Measurements from ENCODE around the gene STK35.

STK35 gene

DNA sequence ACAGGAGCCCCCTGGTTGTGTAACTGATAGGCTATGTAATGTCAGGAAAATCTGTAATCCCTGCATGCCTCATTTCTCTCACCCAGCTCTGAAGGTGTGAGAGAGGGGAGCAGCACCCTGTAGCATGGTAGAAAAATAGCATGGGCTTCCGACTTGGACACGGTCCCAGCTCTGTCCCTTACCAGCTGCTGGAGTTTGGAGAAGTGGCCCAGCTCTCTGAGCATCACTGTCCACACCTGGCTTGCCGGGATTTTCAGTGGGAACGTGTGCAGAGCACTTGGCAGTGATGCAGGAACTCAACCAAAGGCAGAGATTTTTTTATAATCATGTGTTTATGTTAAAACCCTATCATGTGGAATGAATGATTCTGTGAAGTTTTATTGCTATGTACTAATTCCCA, 34.6 kb downstream of the STK35 start:
- no peak for DNase-seq

DNA sequence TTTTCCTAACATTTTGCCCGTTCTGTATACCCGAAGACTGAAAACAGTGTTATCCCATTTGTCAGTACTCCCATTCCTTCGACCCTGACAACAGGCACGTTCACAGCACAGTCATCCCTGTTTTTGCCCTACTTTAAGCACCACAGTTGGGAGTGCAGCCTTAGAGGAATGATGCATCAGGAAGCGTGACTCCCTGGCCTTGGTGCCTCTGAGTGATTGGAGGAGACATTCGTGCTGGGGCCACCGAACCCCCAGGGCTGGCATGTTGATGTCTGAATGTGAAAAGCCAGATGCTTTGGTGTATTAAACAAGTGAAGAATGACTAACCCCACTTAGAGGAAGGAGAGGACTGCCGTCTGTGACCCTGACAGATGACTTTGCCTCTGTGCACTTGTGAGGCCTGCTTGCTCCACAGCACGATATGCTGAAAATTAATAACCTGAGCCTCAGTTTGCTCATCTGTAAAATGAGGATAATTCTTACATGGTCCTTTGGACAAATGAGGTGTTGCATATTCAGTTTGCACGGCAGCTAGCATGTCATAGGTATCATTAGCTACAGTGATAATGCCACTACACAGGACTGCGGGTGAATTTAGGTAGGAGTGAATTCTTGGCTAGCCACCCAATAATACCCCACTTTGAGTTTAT, 36.0 kb downstream of the STK35 start:
- DNase-seq, result no peak

DNA sequence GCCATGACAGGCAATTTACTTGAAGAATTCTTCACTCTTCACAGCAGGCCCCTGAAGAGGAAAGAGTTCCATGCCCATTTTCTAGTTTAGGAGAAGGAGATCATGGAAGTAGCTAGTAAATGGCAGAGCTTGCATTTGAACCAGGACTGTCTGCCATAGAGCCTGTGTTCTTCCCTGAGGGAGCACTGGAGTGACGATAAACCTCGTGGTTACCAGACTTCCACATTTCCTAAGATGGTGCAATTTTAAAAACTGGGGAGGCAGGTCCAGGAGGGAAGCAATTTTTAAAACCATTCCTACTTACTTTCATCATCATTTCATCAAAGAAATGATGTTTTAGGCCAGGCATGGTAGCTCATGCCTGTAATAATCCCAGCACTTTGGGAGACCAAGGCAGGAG, 36.8 kb downstream of the STK35 start:
- no peak for DNase-seq

DNA sequence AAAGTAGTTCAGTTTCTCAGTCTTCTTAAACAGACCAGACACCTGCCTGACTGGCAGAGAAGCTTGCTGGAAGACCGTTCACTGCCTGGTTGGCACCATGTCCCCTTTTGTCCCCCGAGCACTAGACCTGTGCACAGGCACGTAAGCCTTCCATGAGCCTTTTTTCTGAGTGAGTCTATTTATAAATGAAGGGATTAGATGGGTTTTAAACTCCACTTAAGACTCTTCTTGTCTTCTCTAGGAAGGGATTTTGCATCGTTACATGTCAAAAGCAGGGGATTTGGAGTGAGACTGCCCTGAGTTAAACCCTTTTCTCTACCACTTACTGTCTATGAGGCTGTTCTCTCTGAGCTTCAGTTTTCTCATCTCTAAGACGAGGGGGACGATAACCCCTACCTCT, 37.6 kb downstream of the STK35 start:
- DNase-seq, result no peak

DNA sequence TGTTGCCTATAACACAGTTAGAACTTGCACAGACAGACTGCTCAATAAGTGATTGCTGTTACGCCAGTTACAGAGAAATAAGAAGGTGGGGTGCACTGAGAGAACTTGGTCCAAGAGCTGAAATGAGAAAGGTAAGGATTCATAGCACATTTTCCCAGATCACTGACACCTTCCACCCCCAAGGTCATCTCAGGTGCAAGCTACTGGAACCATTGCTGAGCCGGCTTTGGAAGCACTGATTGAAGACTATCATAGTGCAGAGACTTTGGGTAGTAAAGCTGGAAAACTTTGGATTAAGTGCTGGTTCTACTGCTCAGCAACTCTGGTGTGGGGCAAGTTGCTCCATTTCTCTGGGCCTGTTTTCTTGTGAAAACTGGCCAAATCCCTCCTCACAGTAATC, 38.1 kb downstream of the STK35 start:
- no peak for DNase-seq

DNA sequence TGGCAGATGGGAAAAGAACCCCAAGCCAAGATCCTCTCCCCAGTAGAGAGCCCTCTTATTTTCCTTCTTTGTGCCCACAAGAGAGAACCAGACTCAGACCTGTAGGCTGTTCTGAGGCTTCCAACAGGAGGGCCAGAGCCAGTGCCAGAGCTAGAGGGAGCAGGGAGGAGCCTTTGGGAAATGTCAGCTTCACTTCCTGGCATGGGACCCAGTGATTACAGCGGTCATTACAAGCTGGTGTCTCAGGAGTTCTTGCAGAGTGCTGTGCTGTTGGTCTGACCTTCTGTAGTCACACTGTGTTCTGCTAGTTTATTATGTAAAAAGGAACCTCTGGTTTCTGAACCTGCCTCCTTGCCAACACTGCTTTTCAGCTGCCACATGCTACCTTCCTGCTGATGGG, 38.9 kb downstream of the STK35 start:
- no peak for DNase-seq

DNA sequence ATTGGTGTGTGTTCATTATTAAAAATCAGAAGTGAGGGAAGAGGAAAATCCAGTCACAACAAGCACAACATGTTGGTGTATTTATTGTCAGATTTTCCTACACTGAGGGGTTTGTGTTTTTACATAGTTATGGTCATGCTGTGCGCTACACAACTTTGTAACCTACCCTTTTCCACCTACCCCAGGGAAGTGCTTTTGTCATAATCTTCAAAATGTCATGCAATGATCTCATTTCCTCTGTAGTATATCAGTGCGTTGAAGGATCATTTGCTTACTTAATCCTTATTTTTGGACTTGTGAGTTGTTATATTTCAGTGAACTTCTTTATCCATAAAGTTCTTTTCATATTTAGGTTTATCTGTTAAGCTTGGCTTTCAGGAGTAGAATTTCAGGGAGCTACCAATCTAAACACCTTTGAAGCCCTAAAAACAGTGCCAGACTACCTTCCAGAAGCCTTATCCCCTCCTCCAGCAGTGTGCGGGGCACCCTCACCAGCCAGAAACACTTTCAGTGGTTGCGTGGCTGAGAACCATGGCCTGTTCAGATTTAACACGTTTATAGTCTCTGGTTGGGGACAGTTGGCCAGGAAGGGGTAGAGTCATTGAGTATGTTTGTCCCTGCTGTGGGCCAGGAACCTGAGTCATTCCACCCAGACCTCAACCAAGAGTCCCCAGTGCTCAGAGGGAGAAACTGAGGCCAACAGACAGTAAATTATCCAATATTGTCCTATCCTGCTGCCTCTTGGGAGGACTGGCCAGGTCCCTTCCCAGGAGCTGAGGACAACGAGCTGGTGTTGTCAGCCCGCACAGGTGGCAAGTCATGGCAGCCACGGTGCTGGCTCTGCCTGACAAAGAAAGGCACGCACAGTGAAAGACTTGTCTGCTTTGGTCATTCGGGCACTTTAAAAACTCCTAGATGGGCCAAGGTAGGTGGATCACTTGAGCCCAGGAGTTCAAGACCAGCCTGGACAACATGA, 40.3 kb downstream of the STK35 start:
- no peak for DNase-seq

DNA sequence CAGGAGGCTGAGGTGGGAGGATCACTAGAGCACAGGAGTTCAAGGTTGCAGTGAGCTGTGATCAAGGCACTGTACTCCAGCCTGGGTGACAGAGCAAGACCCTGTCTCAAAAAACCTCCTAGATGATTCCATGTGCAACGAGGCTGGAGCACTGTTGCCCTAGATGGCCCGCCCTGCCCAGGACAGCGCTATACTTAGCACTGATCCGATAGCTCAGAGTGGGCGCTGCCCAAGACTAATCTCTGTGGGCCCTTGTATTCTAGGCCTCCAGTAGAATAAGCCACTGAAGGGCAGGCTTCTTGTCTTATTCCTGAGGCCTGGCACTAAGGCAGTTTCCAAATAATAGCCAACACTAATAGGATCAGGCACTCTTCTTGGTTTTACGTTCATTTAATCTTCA, 41.0 kb downstream of the STK35 start:
- no peak for DNase-seq

DNA sequence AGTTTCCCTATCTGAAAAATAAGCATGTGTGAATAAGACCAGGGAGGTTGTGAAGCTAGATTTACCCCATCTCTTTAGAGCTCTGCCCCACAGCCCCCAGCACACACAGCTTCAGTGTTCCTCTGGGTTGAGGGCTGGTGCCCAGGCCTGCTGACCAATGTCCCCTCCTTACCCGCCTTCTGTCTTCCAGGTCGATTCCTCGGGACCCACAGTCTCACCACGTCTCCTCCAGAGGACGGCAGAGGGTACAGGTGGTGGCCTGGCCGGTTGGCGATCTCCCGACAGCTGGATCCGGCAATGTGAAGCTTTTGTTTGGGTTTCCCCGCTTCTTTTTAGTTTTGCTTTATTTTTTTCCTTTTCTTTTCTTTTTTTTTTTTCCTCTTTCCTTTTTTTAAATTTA, 42.0 kb downstream of the STK35 start:
- DNase-seq, result no peak

DNA sequence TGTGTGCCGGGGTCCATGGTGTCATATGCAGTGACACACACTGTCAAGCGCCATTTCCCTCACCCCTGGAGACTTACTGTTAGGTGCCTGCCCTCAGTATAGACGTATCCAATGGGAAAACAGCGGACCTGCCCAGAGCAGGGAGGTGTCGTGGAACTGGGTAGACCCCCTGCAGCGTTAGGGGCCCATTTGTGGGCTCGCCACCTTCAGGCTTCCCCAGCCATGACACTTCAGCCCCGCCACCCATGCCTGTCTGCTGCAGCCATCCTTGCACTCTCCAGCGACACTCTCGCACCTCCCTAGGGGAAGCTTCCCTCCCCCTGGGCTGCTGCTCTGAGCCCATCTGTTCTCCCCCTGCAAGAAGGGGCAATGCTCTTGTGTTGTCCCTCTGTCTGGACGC, 43.2 kb downstream of the STK35 start:
- DNase-seq, result no peak

DNA sequence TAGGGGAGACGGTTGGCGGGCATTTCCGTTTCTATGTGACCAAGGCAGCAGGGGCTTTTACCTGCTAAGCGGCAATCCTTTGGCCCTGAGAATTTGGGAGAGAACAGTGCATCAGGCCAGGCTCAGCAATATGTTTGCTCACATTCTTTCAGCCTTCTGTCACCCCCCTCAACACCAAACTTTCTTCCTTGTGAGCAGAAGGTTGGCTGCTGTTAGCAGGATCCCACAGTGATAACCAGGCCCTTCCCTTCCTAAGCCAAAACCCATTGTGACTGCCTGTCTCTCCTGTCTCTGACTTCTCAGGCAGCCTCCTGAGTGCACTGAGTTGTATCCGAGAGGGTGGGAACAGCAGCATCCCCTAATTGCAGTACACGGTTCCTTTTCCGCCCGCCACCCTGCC, 43.7 kb downstream of the STK35 start:
- DNase-seq, result no peak

DNA sequence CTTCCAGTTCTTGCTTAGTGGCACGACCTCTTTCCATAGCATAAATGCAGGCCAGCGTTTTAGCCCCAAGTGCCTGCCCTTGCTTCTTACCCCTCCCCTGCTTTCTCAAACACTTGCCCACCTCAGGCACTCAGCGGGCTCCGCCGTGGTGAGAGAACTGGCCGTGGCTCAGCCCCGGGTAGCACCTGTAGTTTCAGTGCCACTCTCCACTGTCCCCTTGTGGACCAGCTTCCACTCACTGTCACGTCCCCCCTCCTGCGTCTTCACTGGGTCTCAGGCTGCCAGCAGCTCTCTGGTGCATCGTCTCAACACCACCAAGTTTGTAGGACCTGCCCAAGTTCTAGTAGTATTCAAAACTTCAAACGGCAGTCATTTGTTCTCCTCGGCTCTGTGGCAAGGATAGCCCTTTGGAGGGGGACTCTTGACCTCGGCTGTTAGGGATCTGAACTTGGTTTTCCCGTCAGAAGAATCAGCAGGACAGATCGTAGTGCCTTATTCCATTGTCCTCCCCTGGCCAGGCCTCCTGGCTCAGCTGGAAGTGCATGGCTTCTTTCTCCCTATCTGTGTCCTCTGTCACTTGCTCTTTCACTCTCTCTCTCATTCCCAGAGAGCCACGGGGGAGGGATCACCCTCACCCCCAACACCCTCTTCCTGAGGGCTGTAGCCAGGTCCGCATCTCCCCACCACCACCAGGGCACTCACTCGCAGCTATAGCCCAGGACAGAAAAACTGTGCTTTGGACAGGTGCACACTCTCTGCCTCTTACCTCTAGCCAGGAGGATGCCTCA, 44.6 kb downstream of the STK35 start:
- DNase-seq, result no peak

DNA sequence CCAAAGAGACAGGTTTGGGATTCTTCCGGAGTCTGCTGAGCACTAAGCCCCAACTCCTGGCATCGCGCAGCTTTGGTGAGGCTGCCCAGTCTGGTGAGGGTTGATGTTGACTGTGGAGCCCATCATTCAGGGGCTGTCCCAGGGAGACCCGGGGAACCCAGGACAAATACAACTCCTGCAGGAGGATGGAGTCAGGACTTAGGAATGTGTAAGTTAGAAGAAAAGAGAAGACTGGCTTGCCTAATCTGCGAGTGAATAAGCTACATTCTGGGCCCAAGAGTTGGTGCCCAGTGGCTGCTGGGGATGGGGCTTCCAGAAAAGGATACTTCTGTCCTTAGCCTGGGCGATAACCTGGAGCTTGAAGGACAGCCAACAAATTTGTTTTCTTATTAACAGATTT, 47.9 kb downstream of the STK35 start:
- no peak for DNase-seq

DNA sequence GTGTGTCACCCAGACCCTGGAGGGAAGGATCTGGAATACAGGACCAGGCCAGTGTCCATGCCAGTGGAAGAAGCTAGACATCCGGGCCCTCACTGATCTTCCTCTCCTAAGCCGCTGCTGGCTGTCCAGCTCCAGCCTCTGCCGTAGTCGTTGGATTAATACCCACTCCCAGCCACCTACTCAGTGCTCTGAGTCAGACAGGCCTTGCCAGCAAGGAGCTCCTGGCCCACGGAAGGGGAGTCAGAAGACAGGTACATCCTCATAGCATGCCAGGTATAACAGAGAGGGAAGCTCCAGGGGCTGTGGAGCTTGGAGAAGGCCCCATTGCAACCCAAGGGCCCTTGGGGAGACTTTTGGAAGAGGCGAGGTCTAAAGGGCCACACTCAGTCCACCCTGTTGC, 49.0 kb downstream of the STK35 start:
- DNase-seq, result no peak

DNA sequence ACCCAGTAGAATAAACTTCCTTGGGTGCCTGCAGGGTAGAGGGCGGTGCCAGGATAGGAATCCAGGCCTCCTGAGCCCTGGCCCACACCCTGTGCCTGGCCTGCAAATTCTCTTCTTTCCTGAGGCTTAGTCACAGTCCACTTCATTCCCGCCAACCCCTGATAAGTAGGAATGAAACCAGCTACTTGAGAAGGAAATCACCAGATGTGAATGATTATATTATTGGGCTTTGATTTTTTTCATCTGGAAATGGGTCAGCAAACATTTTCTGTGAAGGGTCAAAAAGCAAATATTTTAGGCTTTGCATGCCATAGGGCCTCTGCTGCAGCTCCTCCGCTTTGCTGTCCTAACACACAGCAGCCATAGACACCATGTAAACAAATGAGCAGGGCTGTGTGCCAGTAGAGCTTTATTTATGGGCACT, 50.2 kb downstream of the STK35 start:
- DNase-seq, result no peak

DNA sequence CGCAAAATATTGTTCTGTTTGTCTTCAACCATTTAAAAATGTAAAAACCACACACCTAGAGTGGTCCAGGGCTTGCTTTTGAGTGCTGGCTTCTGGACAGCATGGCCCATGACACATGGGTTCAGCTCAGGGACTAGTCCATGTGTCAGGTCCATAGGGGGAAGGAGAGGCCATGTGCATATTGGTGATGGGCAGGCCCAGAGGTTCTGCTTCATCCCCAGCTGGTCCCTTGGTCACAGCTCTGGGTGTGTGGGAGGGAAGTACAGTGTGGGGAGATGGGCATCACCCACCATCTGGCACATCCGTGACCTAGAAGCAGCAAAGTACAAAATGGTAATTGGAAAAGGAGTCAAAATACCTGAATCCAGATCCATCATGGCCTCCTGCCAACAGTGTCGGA, 50.7 kb downstream of the STK35 start:
- no peak for DNase-seq

DNA sequence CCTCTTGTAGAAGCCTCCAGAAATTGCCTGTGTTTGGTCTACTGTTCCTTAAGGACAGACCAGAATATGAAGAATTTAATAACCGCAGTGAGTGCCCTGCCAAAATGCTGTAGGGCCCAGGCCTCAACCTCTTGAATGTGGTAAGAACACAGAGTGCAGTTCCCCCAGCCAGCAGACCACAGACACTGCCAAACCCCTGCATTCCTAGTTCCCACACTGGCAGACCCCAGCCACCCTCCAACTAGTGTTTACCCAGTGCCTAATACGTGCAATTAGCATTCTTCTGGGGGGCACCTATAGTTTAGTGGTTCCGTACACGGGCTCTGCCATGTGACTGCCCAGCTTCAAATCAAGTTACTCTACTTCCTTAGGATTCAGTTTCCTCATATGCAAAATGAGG, 51.7 kb downstream of the STK35 start:
- DNase-seq, result no peak

DNA sequence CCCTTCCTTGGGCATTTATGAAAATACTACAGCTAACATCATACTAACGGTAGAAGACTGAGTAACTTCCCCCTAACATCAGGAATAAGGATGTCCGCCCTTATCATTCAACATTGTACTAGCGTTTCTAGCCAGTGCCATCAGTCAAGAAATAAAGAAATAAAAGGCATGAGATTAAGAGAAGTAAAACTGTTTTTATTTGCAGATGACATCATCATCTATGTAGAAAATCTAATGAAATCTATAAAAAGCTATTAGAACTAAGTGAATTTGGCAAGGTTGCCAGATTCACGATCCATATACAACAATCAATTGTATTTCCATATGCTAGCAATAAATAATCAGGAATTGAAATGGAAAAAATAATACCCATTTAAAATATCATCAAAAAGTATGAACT, 54.6 kb downstream of the STK35 start:
- no peak for DNase-seq

DNA sequence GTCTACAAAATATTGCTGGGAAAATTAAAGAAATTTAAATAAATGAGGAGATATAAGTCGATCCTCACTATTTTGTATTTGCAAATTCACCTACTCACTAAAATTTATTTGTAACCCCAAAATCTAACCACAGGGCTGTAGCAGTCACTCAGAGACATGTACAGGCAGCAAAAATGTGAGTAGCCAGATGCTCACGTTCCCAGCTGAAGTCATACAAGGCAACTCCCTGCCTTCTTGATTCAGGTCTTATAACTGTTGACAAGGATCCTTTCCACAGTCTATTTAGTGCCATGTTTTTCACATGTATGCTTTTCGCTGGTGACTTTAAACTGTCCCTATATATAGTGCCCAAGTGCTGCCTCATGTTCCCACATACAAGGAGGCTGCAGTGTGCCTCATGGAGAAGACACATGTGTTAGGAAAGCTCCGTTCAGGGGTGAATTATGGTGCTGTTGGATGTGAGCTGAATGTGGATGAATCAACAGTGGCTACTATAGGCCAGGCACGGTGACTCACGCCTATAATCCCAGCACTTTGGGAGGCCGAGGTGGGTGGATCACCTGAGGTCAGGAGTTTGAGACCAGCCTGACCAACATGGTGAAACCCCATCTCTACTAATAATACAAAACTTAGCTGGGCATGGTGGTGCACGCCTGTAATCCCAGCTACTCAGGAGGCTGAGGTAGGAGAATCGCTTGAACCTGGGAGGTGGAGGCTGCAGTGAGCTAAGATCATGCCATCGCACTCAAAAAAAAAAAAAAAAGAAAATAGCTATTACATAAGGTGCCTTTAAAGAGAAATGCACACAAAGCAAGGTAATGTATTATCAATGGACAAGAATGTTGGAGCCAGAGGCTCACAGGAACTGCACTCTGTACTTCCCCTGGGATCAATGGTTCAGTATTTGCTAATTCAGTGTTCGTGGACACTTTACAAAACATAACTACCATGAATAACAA, 55.3 kb downstream of the STK35 start:
- DNase-seq, result no peak

DNA sequence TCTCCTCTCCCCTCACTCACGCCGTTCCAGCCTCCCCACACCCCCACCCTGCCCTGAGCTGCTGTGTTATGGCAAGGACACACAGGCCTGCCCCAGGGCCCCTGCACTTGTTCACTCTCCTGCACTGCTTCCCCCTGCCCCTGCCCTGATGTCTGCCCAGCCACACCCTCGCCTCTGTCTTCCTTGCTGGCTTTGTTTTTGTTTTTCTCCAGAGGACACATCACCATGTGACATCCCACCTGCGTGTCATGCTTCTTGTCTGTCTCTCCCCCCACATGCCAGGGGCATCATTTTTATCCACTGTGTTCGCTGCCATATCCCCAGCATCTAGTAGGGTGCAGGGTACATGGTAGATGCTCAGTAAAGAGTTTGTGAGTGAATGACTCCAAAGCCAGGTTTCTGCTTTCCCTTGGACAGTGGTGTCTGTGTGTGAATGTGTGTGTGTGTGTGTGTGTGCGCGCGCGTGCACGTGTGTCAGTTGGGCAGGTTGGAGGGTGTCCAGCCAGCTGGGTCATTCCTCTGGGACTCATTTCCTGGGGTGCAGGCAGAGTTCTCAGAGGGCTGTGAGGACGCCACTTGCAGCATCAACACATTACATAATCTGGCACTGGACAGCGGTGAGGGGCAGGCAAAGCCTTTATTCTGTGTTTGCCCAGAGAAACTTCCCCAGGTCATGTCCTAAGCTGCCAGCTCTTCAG, 60.6 kb downstream of the STK35 start:
- no peak for DNase-seq

DNA sequence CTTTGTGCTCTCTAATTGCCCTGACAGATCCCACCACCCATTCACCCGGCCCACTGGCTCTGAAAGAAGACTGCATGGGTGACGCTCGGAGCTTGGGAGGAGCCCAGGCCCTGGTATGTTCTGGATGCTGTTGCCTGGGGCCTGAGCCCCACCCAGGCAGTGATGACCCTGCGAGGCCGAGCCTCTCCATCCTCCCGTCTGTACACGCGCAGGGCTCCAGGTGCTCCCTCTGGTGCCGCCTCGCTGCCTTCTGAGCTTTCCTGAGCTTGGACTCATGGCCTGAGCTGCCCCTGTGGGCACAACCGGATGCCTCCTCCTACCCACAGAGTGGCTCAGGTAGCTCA, 61.2 kb downstream of the STK35 start:
- DNase-seq, result no peak

DNA sequence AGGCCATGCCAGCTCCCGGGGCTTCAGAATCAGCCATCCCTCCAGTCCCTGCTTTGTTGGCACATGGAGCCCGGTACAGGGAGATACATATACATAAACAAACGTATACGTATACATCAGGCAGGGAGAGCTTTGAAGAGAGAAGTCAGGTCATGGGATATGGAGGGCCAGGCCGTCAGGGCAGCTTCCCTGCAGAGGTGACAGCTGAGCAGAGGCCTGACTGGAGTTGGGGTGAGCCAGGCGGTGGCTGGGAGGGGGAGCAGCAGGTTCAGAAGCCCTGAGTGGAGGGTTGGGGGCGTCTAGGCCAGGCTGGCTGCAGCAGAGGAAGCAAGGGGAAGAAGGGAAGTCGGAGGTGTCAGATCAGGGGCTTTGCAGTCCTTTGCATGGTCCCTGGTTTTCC, 61.7 kb downstream of the STK35 start:
- no peak for DNase-seq

All from NK-92 treated with Interleukin-12 subunit alpha and Interleukin-12 subunit beta, amount 100 ng/mL, for 24 hours (cell line).